GM21423 (cell line): ENCODE measurements around the gene TIGD6.

Experiments used
- ATAC-seq: cut with Tn5 transposase; IDR thresholded peaks from one replicate; pipeline ENCODE4 v1.9.1; 2021; ENCODE audit warnings: mild to moderate bottlenecking, moderate library complexity; ENCODE audit not compliant: unreplicated experiment

TIGD6 gene

DNA sequence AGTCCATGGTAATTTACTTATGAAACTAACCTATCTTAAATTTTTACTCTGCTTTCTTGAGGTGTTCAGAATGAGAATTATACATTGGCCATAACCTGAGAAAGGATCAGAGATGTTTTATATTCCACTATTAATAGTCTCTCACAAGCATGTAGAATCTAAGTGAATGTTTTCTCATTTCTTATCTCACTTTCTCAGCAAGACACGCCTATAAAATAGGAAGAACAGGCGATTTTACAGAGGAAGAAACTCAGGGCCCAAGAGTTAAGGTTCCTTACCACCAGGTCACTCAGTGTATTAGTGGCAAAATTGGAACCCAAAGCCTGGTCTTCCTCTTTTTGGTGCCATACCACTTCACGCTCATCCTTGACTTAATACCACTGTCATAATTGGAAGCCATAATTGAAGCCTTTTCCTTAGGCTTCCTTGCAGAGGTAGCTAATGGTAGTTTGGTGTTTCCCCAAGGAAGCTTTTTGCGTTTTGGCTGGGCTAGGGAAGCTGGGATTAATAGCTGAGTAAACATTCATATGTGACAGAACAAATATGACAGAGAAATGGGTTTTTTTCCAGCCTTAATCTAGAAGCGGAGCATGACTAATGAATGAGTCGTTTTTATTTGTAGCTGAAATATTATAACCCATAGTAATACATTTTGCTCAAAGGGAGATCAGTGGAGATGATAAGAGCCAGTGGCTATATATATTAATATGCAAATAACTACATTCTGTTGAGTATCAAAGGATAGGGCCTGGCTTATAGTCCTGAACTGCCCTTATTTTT, 17.0 kb upstream of the TIGD6 start:
- ATAC-seq: no peak

DNA sequence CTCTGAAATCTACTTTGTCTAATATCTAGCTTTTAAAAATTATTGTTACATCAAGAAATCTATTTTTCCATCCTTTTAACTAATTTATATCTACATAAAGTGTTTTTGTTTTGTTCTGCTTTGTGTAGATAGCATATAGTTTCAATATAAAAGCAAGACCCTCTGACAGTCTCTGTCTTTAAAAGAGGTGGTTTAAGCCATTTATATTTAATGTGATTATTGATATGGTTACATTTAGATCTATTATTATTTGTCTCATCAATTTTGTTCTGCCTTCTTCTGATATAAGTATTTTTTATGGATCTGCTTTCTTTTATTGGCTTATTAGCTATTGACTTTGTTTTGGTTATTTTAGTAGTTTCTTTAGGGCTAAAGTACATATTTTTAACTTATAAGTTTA, 16.1 kb upstream of the TIGD6 start:
- no peak for ATAC-seq

DNA sequence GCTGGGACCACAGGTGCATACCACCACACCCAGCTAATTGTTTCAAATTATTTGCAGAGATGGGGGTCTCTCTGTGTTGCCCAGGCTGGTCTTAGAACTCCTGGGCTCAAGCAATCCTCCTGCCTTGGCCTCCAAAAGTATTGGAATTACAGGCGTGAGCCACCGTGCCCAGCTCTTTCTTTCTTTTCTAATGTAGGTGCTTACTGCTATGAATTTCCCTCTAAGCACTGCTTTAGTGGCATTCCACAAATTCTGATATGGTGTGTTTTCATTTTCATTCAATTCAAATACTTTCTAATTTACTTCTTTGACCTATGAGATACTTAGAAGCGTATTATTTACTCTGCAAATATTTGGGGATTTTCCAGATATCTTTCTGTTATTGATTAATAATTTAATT, 15.0 kb upstream of the TIGD6 start:
- ATAC-seq: no peak

DNA sequence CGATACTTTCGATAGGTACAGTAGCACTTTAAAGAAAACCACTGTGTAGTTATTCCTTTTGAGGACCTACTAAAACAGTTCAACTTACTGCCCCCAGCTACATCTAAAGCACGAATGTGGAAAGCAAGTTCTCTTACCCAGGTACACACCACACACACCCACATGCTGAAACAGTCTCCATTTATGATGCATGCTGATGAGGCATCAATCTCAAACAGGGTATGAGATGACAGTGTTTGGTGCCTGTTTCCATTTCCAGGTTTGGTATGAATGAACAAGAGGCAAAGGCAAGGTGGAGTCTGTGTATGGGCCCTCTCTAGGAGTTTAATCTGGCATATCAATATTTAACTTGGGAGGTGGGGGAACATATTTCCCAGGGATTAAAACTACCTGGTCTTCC, 14.0 kb upstream of the TIGD6 start:
- no peak for ATAC-seq

DNA sequence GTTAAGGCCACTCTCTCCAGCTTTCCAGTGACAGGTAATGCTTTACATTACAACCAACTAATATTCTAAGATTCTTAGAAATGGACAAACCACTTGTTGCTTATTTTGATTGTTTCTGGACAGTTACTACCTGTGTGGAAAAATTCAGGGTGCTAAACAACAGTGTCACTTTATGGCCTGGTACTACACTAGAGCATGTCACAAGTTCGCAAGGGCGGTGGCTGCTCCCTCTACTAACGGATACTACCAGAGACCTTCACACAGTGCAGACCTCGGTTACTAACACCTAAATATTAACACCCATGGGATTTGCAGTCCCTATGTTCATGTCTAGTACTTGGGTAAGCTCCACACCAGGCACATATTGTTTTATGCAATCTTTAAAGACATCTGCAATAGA, 13.5 kb upstream of the TIGD6 start:
- no peak for ATAC-seq

DNA sequence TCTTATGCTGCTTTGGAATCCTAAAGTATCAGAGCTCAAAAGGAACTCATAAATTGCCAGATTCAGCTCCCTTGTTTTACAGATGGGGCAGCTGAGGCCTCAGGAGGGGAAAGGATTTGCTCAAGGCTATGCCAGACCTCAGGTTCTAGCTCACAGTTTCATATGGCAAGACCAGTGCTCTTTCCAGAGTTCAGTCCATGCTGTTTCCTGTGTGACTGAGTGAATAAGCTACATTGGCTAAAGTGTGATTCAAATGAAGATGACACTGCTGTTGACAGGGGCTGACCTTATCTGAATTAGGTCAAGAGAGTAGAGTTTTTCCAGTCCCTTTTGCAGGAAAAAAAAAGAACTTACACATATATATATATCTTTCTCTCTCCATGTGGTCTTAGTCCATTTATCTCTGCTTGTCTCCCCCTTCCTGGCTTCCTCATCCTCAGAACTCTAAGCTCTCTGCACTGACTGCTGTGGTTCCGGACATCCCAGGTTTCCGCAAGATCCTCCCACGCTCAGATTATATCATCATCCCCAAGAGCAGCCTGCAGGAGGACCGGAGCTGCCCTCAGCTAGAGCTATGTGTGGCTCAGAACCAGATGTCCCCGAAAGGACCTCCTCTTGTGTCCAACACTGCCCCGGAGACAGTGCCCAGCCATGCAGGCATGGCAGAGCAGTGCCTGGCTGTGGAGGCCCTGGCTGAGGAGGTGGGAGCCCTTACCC, 9.4 kb upstream of the TIGD6 start:
- no peak for ATAC-seq

DNA sequence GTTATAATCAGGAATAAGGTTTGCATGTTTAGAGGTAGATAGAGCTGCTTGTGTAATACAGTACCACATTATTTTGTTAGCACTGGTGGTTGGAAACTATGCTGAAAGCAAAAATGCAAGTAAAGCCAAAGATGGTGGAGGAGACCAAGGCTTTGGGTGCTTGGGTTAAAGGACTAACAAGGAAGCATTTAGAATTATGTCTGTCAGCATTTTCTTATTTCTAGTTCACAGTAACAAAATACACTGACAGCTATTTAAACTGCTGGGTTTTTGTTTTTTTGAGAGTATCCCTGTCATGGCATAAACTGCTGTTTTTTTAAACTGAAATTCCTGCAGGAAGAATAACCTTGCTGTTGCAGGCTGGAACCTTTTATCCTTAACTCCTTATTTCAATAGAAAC, 6.6 kb upstream of the TIGD6 start:
- ATAC-seq: no peak

DNA sequence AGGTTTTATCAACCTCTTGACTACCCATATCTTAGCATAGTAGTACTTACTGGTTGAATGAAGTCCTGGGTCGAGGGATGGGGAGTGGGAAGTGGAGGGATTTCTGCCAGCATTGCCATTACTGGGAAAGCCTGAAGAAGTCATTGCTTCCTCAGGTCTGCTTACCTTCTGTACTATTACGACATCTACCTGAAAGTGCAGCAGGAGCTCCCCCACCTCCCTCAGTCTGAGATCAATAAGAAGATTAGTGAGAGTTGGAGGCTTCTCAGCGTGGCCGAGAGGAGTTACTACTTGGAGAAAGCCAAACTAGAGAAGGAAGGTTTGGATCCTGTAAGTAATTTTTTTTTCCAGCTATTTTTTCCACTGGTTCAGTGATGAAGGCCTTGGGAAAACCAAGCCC, 5.9 kb upstream of the TIGD6 start:
- no peak for ATAC-seq

DNA sequence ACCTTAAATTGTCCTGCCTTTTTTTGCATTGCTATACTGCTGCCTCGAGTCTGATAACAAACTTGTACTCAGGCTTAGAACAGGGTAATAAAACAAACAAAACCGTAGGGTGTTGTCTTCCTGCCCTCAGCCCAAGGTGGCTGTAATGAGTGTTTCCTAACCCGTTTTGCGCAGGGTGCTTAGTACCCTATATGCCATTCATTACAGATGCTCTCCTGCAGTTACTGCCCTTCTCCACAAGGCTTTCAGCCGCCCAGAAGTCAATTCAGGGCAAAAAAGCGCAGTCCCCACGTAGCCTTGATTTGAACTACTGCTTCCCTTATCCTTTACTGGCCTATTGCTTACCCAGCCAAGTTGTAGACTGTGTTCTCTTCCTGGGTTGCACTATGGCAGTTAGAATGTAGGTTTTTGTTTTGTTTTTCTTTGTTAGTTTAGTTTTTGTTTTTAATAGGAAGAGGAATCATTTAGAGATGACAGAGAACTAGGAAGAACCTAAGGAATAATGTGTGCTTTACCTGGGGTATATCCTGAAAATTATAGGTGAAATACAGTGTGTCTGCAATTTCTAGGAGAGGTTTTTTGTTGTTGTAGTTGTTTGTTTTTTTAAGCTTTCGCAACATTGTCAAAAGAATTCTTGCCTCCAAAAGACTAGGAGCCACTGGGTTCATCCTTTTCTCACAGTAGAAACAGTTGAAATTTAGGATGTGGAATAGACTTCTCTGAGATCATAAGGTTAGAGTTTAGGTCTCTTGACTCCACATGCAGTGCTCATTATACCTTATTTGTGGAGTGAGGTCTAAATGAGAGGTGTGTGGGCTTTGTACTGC, 1.4 kb upstream of the TIGD6 start:
- peak; percentile 50 for ATAC-seq

DNA sequence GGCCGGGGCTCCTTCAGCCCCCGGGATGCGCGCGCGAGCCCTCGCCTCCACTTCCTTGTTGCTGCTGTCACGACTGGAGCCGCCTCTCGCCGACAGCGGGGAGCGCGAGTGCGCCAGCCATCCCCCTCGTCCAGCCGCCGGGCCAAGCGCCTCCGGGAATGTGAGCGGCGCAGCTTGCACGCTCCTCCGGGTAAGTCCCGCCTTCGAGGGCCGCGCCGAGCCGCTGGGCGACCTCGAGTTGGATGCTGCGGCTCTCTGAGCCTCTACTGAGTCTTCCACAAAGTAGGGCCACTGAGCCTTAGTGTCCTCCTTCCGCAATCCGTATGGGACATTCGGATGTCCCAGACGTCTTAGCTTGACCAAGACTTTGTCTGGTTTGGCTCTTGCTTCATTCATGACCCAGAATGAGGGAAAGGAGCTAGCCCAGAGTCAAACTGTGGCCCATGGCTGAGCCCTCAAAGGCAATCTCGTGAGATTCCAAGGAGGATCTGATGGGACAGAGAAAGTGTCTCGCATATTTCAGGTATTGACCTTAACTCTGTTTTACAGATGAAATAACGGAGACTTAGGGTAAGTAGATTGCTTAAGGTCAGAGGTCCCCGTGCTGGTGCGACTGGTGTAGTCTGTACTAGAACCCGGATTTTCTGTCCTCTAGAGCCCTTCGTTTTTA, 671 bp upstream of the TIGD6 start:
- ATAC-seq: no peak

DNA sequence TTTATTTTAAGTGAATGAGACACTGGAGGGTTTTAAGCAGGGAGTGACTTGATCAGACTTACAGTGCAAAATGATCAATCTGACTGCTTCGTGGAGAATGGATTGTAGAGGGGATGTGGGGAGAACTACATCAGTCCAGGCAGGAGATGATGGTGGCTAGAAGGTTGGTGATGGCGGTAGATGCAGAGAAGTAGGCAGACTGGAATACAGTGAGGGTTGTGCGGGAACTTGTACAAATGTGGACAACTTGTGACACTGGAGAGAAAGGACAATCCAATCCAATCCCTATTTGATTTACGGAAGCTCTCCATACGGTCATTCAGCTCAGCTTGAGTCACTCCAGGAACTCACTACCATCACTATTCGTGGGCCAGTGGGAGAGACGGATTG, 593 bp downstream of the TIGD6 start:
- ATAC-seq: no peak

DNA sequence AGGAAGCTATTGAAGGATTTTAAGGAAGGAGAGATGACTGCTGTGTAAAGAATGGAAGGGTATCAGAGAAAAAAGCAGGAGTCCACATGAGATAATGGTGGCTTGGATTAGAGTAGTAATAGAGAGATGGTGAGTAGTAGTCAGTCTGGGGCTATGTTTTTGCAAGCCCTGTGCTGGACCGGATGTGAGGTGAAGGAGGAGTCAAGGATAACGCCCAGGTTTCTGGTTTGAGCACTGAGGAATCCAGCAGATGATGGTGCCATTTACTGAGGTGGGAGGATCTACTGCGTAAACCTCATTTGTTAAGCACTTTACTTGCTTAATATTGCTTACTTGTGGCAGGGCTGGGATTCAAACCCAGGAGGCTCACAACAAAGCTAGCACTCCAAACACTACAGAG, 1.1 kb downstream of the TIGD6 start:
- ATAC-seq: no peak

DNA sequence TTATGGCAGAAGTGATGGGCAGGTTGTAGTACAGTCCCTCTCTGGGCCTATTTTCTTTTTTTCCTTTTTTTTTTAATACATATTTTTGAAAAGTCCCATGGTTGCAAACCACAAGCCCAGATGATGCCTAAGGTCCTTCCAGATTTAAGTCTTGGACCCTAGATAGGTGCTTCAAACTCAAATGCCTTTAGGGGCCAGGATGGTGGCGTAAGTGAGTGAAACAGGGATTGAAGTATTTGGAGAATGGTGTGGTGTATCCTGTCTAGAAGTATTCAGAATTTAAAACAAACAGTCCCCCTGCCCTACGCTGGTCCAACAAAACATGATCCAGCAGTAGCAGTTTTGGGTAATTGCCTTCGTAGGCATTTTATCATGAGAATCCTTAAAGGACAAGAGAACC, 2.2 kb downstream of the TIGD6 start:
- ATAC-seq: no peak

DNA sequence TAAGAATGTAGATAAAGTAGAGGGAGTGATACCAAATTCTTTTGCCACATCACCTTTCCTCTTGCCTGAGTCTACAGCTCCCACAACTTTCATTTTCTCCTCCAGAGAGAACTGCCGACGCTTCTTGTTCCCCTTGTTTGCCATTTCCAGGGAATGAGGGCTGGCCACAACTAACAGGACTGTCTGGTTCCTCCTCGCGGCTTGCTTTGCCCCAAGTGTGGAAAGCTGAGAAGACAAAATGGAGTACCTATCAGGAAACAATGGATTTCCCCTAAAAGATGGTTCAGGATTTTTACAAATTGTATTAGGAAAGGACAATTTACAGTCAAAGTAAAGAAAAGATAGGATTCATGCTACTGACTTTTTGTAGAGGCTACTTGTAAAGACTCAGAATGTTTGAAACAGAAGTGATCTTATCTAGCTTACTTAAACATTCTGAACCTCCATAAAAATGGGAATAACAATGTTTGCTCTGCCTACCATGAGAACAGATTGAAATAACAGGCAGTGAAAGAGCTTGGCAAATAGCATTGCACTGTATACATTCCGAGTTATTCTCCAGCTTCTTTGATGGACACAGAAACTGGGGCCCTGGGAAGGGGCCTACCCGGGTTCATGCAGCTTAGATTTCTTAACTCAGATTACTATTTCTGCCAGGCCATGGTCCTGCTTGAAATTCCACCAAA, 4.1 kb downstream of the TIGD6 start:
- no peak for ATAC-seq

DNA sequence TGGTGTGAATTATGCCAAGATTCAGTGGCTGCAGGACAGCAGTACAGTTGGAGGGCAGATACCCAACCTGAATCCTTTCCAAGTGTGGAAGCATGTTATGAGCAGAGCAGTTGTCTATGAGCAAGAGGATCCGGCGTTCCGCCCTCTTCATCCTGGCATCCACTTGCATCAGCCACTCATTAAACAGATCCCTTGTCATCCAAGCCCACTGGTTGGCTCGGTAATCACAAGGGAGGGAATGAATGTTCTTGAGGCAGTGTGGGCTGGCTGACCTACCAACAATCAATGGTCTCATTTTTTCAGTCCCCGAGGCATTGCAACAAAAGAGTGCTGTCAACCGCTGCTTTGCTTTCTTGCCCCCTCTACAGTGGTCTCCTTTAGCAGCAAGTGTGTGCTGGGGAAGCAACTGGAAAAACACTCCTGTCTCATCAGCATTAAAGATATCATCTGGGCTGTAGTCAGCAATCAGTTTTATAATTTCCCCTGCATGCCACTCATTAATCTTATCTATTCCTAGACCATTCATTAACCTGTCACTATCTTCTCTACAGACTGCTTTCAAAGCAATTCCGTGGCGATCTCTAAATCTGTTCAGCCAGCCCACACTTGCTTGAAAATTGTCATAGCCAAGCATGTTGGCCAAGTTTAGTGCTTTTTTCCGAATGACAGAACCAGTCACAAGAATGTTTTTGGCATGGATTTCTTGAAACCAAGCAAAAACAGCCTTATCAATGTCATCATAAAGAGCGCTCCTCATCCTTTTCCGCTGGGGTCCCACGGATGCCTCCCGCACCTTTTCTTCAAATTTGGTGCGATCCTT, 4.9 kb downstream of the TIGD6 start:
- no peak for ATAC-seq

DNA sequence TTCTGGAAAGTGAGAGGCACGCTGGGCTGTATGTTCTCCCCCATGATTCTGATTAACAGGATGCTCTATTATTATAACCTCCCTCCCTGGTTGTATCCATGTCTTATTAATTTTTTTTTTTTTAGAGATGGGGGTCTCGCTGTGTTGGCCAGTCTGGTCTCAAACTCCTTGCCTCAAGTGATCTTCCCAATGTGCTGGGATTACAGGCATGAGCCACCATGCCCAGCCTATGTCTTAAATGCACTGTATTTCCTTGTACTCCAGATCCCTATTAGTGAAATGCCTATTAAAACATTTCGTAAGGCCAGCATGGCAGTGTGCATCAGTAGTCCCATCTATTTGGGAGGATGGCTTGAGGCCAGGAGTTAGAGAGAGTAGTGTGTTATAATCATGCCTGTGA, 7.0 kb downstream of the TIGD6 start:
- no peak for ATAC-seq

DNA sequence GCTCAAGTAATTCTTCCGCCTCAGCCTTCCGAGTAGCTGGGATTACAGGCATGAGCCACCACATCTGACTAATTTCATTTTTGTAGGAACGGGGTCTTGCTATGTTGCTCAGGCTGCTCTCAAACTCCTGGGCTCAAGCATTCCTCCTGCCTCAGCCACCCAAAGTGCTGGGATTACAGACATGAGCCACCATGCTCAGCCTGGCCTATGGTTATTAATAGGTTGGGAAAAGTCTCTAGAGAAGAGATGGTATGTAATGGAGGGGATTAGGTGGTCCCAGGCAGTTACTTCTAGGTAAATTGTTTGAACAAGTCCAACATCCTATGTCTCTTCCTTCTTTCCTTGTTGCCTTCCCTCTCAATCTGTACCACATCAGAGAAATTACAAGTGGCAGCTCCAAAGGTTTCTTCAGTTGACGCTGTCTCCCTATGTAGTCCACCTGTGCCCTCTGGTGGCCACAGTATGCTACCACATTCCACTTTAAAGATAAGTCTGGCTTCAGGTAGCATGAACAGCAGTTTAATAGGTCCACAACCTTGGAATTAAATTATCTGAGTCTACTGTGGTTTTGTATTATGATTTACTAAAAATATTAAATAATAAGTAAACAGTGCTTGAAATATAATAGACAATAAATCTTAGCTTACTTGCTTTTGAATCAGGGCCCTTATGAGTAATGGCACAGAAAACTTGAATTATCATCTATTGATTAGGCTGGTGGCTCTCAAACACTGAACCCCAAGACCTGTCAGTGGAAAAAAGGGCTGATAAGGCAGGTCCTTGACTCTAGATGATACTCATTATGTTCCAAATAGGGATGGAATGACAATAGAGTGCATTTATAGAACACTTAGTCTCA, 9.7 kb downstream of the TIGD6 start:
- ATAC-seq: peak; percentile 69

DNA sequence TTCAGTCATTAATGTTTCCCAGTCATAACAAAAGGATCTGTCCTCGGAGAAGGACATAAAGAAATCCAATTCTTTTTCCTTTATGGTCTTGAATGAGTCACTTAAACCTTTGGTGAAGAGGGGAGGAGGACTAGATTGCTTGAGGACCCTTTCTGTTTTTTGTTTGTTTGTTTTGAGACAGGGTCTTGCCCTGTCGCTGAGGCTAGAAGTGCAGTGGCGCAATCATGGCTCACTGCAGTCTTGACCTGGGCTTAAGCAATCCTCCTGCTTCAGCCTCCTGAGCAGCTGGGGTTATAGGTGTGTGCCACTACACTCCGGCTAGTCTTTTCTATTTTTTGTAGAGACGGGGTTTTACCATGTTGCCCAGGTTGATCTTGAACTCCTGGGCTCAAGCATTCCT, 12.3 kb downstream of the TIGD6 start:
- no peak for ATAC-seq

DNA sequence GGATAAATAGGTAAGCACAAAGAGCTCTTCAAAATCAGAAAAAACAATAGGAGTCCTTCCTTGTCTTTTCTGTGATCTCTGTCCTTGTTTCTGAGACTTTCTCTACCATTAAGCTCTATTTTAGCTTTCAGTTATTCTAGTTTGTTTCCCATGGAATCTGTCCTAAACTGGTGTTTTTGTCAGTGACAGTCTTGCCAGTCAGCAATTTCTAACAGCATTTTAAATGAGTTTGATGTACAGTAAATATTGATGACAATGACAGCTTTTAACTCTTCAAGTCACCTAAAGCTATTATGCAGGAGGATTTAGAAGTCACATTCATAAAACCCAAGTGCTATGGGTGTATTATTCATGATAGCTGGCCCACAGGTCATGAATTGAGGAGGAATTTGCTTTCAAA, 17.9 kb downstream of the TIGD6 start:
- ATAC-seq: no peak
